Measurements from ENCODE around the gene CAPZA3. TPM values are rescaled to one million over a fixed set of nuclear protein-coding genes. Genes with fewer than 3 reads are reported as not detected.
A peak's percentile ranks its signal among the peaks of the same experiment; 100 is the strongest.
"Not testable (repeated sequence)": the region's sequence is repeated elsewhere in the genome, so short reads cannot be mapped to it uniquely, and the experiment has no call there.

CAPZA3 gene
- total RNA-seq (2014; rRNA removed; shearing (Covaris generic)): not detected in 2 replicates

- DNase-seq (ENCODE audit: low read depth in 1 of 2, low spot score in 2 of 2): no peak
- H3K4me3 ChIP-seq: no peak within 1 kb of the TSS
- H3K36me3 ChIP-seq: no peaks in the 10 kb centered on the region
- H3K9me3 ChIP-seq (replicated peaks): no peaks in the 10 kb centered on the region; the same call in none of the 2 replicates
- no peaks in the 10 kb centered on the region for H3K4me1 ChIP-seq (replicated peaks)
- no peak within 1 kb of the TSS for H3K27ac ChIP-seq
- H3K27me3 ChIP-seq (replicated peaks): no peaks in the 10 kb centered on the region
Measured at GRCh38 chr12:18737819-18738218, at the start of gene CAPZA3, which contains the start of gene PLCZ1. TSS of gene CAPZA3 (plus strand) at chr12:18738119. CDS start at chr12:18738269, 150 bp downstream. TSS of gene PLCZ1 (minus strand) at chr12:18738012. CDS start at chr12:18737371, 641 bp downstream.

GRCh38 chr12:18689771-18690170 is 48.1 kb upstream of the CAPZA3 start:
- no peak for DNase-seq (ENCODE audit: low read depth in 1 of 2, low spot score in 2 of 2)
- Histone ChIP-seq H3K27me3 (replicated peaks) (no peaks in the 10 kb centered on the region), H3K4me1 (replicated peaks) (peaks cover 16% of the 10 kb centered on the region), H3K4me3 (no peak overlapping the region), H3K36me3 (no peaks in the 10 kb centered on the region), H3K9me3 (replicated peaks) (peaks cover 3% of the 10 kb centered on the region; the same call in 1 of the 2 replicates), H3K27ac (no peak overlapping the region)

GRCh38 chr12:18690653-18691052 is 47.3 kb upstream of the CAPZA3 start:
- Histone ChIP-seq H3K36me3 (no peaks in the 10 kb centered on the region), H3K4me1 (replicated peaks) (peaks cover 16% of the 10 kb centered on the region), H3K4me3 (no peak overlapping the region), H3K27me3 (replicated peaks) (no peaks in the 10 kb centered on the region), H3K27ac (peak overlapping the region; percentile 47), H3K9me3 (replicated peaks) (peaks cover 3% of the 10 kb centered on the region; the same call in 1 of the 2 replicates)
- DNase-seq (ENCODE audit: low read depth in 1 of 2, low spot score in 2 of 2): peak in 1 of 2 experiments; percentile 22

GRCh38 chr12:18693986-18694385 is 43.9 kb upstream of the CAPZA3 start:
- H3K27ac ChIP-seq; H3K9me3 ChIP-seq (replicated peaks); H3K27me3 ChIP-seq (replicated peaks); H3K36me3 ChIP-seq; H3K4me3 ChIP-seq: not testable (repeated sequence)
- DNase-seq (ENCODE audit: low read depth in 1 of 2, low spot score in 2 of 2): peak in 1 of 2 experiments; percentile 14
- peaks cover 27% of the 10 kb centered on the region for H3K4me1 ChIP-seq (replicated peaks)

GRCh38 chr12:18696971-18697602 is 40.8 kb upstream of the CAPZA3 start:
- Histone ChIP-seq H3K36me3 (no peaks in the 10 kb centered on the region), H3K27ac (peak overlapping the region; percentile 26), H3K4me3 (no peak overlapping the region), H3K9me3 (replicated peaks) (no peaks in the 10 kb centered on the region), H3K4me1 (replicated peaks) (peaks cover 11% of the 10 kb centered on the region), H3K27me3 (replicated peaks) (no peaks in the 10 kb centered on the region)
- DNase-seq (ENCODE audit: low read depth in 1 of 2, low spot score in 2 of 2): no peak

GRCh38 chr12:18700271-18700670 is 37.6 kb upstream of the CAPZA3 start:
- H3K4me1 ChIP-seq (replicated peaks): peaks cover 11% of the 10 kb centered on the region
- H3K27ac ChIP-seq: no peak overlapping the region
- no peaks in the 10 kb centered on the region for H3K9me3 ChIP-seq (replicated peaks)
- no peak overlapping the region for H3K4me3 ChIP-seq
- DNase-seq (ENCODE audit: low read depth in 1 of 2, low spot score in 2 of 2): no peak
- no peaks in the 10 kb centered on the region for H3K27me3 ChIP-seq (replicated peaks)
- no peaks in the 10 kb centered on the region for H3K36me3 ChIP-seq

GRCh38 chr12:18703321-18703720 is 34.6 kb upstream of the CAPZA3 start:
- H3K27me3 ChIP-seq (replicated peaks): no peaks in the 10 kb centered on the region
- H3K4me1 ChIP-seq (replicated peaks): no peaks in the 10 kb centered on the region
- H3K27ac ChIP-seq: no peak overlapping the region
- no peaks in the 10 kb centered on the region for H3K9me3 ChIP-seq (replicated peaks)
- H3K36me3 ChIP-seq: no peaks in the 10 kb centered on the region
- no peak overlapping the region for H3K4me3 ChIP-seq
- no peak for DNase-seq (ENCODE audit: low read depth in 1 of 2, low spot score in 2 of 2)

GRCh38 chr12:18703911-18704310 is 34.0 kb upstream of the CAPZA3 start:
- H3K27me3 ChIP-seq (replicated peaks): no peaks in the 10 kb centered on the region
- no peak overlapping the region for H3K27ac ChIP-seq
- H3K36me3 ChIP-seq: no peaks in the 10 kb centered on the region
- H3K9me3 ChIP-seq (replicated peaks): no peaks in the 10 kb centered on the region
- DNase-seq (ENCODE audit: low read depth in 1 of 2, low spot score in 2 of 2): no peak
- no peaks in the 10 kb centered on the region for H3K4me1 ChIP-seq (replicated peaks)
- no peak overlapping the region for H3K4me3 ChIP-seq

- no peaks in the 10 kb centered on the region for H3K27me3 ChIP-seq (replicated peaks)
- no peak for DNase-seq (ENCODE audit: low read depth in 1 of 2, low spot score in 2 of 2)
- no peak overlapping the region for H3K27ac ChIP-seq
- no peaks in the 10 kb centered on the region for H3K36me3 ChIP-seq
- no peak overlapping the region for H3K4me3 ChIP-seq
- no peaks in the 10 kb centered on the region for H3K4me1 ChIP-seq (replicated peaks)
- no peaks in the 10 kb centered on the region for H3K9me3 ChIP-seq (replicated peaks)
Measured at GRCh38 chr12:18706798-18707197, 31.1 kb upstream of the CAPZA3 start.

- DNase-seq (ENCODE audit: low read depth in 1 of 2, low spot score in 2 of 2): no peak
- Histone ChIP-seq H3K4me3 (no peak overlapping the region), H3K27me3 (replicated peaks) (peaks cover 3% of the 10 kb centered on the region; the same call in 1 of the 2 replicates), H3K36me3 (no peaks in the 10 kb centered on the region), H3K9me3 (replicated peaks) (no peaks in the 10 kb centered on the region), H3K4me1 (replicated peaks) (no peaks in the 10 kb centered on the region; the same call in 1 of the 2 replicates), H3K27ac (no peak overlapping the region)
Measured at GRCh38 chr12:18716236-18716635, 21.7 kb upstream of the CAPZA3 start.

GRCh38 chr12:18718462-18718861 is 19.5 kb upstream of the CAPZA3 start:
- Histone ChIP-seq H3K36me3 (no peaks in the 10 kb centered on the region), H3K4me1 (replicated peaks) (no peaks in the 10 kb centered on the region; the same call in 1 of the 2 replicates), H3K27me3 (replicated peaks) (peaks cover 3% of the 10 kb centered on the region; the same call in 1 of the 2 replicates), H3K9me3 (replicated peaks) (no peaks in the 10 kb centered on the region), H3K27ac (no peak overlapping the region), H3K4me3 (no peak overlapping the region)
- DNase-seq (ENCODE audit: low read depth in 1 of 2, low spot score in 2 of 2): no peak

- H3K9me3 ChIP-seq (replicated peaks): no peaks in the 10 kb centered on the region
- H3K27me3 ChIP-seq (replicated peaks): peaks cover 3% of the 10 kb centered on the region; the same call in 1 of the 2 replicates
- H3K27ac ChIP-seq: no peak overlapping the region
- no peaks in the 10 kb centered on the region for H3K36me3 ChIP-seq
- DNase-seq (ENCODE audit: low read depth in 1 of 2, low spot score in 2 of 2): no peak
- no peaks in the 10 kb centered on the region; the same call in 1 of the 2 replicates for H3K4me1 ChIP-seq (replicated peaks)
- H3K4me3 ChIP-seq: no peak overlapping the region
Measured at GRCh38 chr12:18719922-18720510, 17.9 kb upstream of the CAPZA3 start.

- peaks cover 3% of the 10 kb centered on the region; the same call in 1 of the 2 replicates for H3K27me3 ChIP-seq (replicated peaks)
- no peaks in the 10 kb centered on the region; the same call in 1 of the 2 replicates for H3K4me1 ChIP-seq (replicated peaks)
- no peak for DNase-seq (ENCODE audit: low read depth in 1 of 2, low spot score in 2 of 2)
- no peak overlapping the region for H3K4me3 ChIP-seq
- no peak overlapping the region for H3K27ac ChIP-seq
- H3K9me3 ChIP-seq (replicated peaks): no peaks in the 10 kb centered on the region
- no peaks in the 10 kb centered on the region for H3K36me3 ChIP-seq
Measured at GRCh38 chr12:18720690-18721089, 17.2 kb upstream of the CAPZA3 start.

GRCh38 chr12:18721452-18721851 is 16.5 kb upstream of the CAPZA3 start:
- Histone ChIP-seq H3K4me1 (replicated peaks) (no peaks in the 10 kb centered on the region), H3K9me3 (replicated peaks) (no peaks in the 10 kb centered on the region), H3K27ac (no peak overlapping the region), H3K36me3 (no peaks in the 10 kb centered on the region), H3K4me3 (no peak overlapping the region), H3K27me3 (replicated peaks) (no peaks in the 10 kb centered on the region)
- no peak for DNase-seq (ENCODE audit: low read depth in 1 of 2, low spot score in 2 of 2)
